Measurements from ENCODE around the gene OR6S1. TPM values are rescaled to one million over a fixed set of nuclear protein-coding genes. Genes with fewer than 3 reads are reported as not detected.
"Not testable (repeated sequence)": the region's sequence is repeated elsewhere in the genome, so short reads cannot be mapped to it uniquely, and the experiment has no call there.

OR6S1 gene
- total RNA-seq, 2 donors from 2014 or later, result not detected

GRCh38 chr14:20668969-20669368 lies 27.5 kb upstream of the OR6S1 start:
- H3K4me1 ChIP-seq (replicated peaks), result no peaks in the 10 kb centered on the region
- intact Hi-C loops (cut with DNase I), result no loop called here
- 81% methylated on average over 2 of the region's 2 CpGs for WGBS
- no peak for TF ChIP-seq POLR2A (IDR thresholded peaks at IDR 0.05)
- no peak for TF ChIP-seq POLR2AphosphoS5 (IDR thresholded peaks at IDR 0.05)
- no peak for TF ChIP-seq CTCF (IDR thresholded peaks at IDR 0.05)
- no peak for DNase-seq (ENCODE audit: low spot score)
- H3K36me3 ChIP-seq, result no peaks in the 10 kb centered on the region
- H3K4me3 ChIP-seq, result no peak overlapping the region
- H3K27me3 ChIP-seq (replicated peaks; ENCODE audit: insufficient read depth), result no peaks in the 10 kb centered on the region
- H3K27ac ChIP-seq, result no peak overlapping the region
- no peaks in the 10 kb centered on the region for H3K9me3 ChIP-seq

GRCh38 chr14:20667957-20668356 lies 26.5 kb upstream of the OR6S1 start:
- TF ChIP-seq CTCF (IDR thresholded peaks at IDR 0.05) (no peak), POLR2AphosphoS5 (IDR thresholded peaks at IDR 0.05) (no peak), POLR2A (IDR thresholded peaks at IDR 0.05) (no peak)
- DNase-seq (ENCODE audit: low spot score), result no peak
- Histone ChIP-seq H3K27me3 (replicated peaks; ENCODE audit: insufficient read depth) (no peaks in the 10 kb centered on the region), H3K4me3 (no peak overlapping the region), H3K9me3 (no peaks in the 10 kb centered on the region), H3K4me1 (replicated peaks) (no peaks in the 10 kb centered on the region), H3K36me3 (no peaks in the 10 kb centered on the region), H3K27ac (no peak overlapping the region)
- intact Hi-C loops (cut with DNase I), result no loop called here
- WGBS, result 80% methylated on average over 2 of the region's 2 CpGs

GRCh38 chr14:20666400-20666961 lies 25.0 kb upstream of the OR6S1 start:
- H3K4me1 ChIP-seq (replicated peaks); H3K27me3 ChIP-seq (replicated peaks; ENCODE audit: insufficient read depth); intact Hi-C loops (cut with DNase I); H3K27ac ChIP-seq; H3K36me3 ChIP-seq; H3K4me3 ChIP-seq; H3K9me3 ChIP-seq; DNase-seq (ENCODE audit: low spot score): not testable (repeated sequence)
- 84% methylated on average over 7 of the region's 7 CpGs for WGBS

GRCh38 chr14:20662968-20663732 lies 21.7 kb upstream of the OR6S1 start:
- 8% methylated on average over 31 of the region's 31 CpGs for WGBS
- intact Hi-C loops (cut with DNase I), result no loop called here
- Histone ChIP-seq H3K4me3 (peak overlapping the region; percentile 1 to 18), H3K9me3 (no peaks in the 10 kb centered on the region), H3K4me1 (replicated peaks) (no peaks in the 10 kb centered on the region), H3K36me3 (no peaks in the 10 kb centered on the region), H3K27me3 (replicated peaks; ENCODE audit: insufficient read depth) (no peaks in the 10 kb centered on the region), H3K27ac (no peak overlapping the region)
- DNase-seq (ENCODE audit: low spot score), result peak; percentile 48
- TF ChIP-seq POLR2A (IDR thresholded peaks at IDR 0.05) (no peak), POLR2AphosphoS5 (IDR thresholded peaks at IDR 0.05) (peak; percentile 10), CTCF (IDR thresholded peaks at IDR 0.05) (peak in 3 of 4 experiments; percentile 54 to 73 (median 71))

- Histone ChIP-seq H3K27me3 (replicated peaks; ENCODE audit: insufficient read depth) (no peaks in the 10 kb centered on the region), H3K9me3 (no peaks in the 10 kb centered on the region), H3K36me3 (no peaks in the 10 kb centered on the region), H3K27ac (no peak overlapping the region), H3K4me3 (no peak overlapping the region), H3K4me1 (replicated peaks) (no peaks in the 10 kb centered on the region)
- TF ChIP-seq POLR2A (IDR thresholded peaks at IDR 0.05) (no peak), POLR2AphosphoS5 (IDR thresholded peaks at IDR 0.05) (no peak), CTCF (IDR thresholded peaks at IDR 0.05) (no peak)
- no peak for DNase-seq (ENCODE audit: low spot score)
- WGBS, result 79% methylated on average over 2 of the region's 2 CpGs
- intact Hi-C loops (cut with DNase I), result no loop called here
These were observed 19.7 kb upstream of the OR6S1 start for GRCh38 chr14:20661197-20661596.
